Activated CD4-positive, CD25-positive, alpha-beta regulatory T cell treated with anti-CD3 and anti-CD28 coated beads, Interleukin-2, amount 50 U/mL, for 72 hours (primary cell): ENCODE data around the gene RABGGTA.
"Not testable (repeated sequence)": the region's sequence is repeated elsewhere in the genome, so short reads cannot be mapped to it uniquely, and the experiment has no call there.

Experiments used
- DNase-seq: peaks from one replicate; pipeline ENCODE4 v3.0.0; 2021

RABGGTA gene

DNA sequence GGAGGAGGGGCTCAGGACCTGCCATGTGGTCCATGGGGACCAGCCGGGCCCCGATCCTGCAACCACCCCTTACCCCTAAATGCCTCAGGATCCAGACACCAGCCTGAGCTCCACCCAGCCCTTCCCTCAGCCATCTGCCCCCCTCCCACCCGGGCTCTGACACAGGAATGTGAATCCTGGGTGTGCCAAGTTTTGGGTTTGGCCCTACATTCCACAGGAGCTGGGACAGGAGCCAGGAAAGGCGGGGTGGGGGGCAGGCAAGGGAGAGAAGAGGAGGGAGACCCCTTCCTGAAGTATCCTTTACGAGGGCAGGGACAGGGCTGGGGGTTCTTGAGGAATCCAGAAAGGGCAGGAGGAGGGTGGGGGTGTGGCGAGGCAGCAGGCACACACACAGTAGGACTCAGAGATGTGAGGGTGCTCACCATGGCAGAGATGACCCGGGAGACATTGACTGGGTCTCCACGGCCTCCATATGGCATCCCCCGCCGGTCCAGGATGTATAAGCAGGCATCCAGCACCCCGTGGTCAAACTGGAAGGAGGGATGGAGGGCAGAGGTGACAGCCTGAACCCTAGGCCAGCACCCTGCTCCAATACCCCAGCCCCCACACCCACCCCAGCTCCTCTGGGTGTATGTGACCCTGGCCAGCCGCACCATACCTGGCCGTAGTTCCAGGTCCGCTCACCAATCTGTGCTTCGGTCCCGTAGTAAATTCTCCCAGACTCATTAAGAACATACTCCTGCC is 11.9 kb downstream of the RABGGTA start:
- DNase-seq, result no peak

DNA sequence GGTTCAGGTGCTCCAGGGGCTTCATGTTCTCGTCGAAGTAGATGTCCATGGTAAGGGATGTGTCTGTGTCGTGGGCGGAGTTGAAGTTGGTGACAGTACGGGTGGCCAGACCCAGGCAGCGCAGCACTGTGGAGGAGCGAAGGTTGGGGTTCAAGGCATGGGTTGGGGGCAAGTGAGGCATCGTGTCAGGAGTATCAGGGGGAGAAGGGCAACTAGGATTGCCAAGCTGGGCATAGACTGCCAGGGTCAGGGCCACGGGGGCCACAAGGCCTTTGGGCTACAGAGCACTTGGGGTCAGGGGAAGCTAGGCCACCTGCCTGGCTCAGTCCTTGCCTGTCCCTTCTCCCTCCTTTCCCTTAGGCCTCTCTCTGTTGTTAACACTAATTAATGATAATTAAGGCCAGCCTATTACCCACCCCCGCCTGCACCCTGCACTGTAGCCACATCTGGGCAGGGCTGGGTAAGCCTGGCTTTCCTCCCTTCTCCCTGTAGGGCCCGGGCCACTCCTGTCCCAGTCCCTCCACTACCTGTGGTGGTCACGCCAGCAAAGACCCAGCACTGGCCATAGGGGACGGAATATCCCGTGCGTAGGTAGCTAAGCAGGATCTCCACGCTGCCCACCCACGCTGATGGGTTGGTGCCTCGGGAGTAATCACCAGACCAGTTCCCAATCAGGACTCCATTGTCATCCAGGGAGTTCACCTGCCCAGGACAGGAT is 12.7 kb downstream of the RABGGTA start:
- no peak for DNase-seq

DNA sequence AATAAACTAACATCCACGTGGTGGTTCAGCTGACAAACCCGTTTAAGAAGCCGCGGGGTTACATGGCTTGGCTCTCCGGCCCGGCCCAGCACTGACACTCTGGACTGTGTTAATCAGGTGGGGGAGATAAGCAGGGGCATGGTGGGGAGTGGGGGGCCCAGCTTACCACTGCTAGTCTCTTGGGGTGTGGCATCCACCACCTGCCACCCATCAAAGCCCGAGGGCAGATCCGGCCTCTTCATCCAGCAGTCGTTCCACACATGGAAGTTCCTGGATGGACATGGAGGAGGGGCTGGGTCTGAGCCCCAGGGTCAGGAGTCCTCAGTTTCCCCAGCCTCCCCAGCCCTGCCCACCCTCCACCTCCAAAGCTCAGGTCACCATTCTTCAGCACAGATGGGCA is 13.3 kb downstream of the RABGGTA start:
- DNase-seq, result no peak

DNA sequence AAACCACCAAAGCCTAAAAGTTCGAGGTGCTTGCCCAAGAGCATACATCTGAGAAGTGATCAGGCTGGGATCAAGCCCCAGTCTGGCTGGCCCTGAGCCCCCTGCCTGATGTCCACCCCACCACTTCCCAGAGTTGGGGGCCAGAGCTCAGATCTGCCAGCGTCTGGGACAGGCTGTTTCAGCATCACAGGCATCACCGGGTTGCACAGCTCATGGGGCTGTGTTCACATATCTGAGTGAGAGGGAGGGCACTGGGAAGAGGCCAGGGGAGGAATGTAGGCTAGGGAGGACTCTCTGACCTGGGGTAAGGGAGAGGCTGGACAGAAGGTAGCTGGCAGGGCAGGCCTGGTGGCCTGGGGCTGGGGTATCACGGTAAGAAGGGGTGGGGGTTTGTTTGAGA is 14.4 kb downstream of the RABGGTA start:
- DNase-seq, result no peak

DNA sequence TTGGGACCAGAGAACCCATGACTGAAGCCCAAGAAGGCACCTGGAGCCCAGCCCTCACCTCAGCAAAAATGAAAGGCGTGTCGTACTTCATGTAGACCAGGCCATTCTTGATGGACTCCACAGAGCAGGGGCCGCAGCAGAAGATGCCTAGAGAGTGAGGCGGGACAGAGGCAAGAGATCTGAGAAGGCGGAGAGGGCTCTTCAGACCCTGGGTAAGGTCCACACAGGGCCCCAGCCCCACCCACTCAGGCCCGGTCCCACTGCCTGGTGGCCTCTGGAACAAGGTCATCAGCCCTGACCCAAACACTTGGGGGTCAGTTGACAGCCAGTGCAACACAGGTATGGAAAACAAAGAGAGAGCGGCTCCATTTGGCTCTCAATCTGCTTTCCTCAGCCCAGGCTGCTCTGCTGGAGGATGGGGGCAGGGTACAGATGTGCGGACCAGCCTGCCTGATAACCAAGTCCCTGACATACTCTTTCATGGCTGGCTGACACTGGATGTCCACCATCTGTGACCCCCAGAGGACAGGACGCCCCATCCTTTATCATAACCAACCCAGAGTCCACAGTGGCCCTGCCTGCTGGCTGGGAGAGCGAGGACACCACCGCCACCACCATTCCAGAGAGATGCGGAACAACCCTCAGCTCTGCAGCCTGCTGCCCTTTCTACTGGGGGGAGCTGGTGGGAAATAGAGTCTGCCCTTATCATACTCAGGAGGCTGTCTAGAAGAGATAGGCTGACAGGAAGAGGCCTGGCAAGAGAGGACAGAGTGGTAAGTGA is 15.3 kb downstream of the RABGGTA start:
- no peak for DNase-seq

DNA sequence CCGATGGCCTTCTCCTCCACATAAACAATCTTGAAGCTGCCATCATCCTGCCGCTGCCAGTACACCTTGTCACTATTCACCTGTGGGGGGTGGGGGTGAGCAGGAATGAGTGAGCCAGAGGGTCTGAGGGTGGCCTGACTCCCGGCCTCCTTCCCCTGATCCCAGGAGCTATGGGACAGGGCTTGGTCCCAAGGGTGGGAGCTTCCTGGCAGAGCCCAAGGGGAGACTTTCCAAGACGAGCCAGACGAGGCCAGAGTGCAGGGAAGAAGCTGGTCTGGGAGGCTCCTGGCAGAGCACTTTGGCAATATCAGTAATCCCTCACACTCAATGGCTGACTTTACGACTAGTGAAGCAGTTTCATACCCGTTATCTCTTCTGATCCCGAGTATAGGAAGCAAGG is 16.0 kb downstream of the RABGGTA start:
- DNase-seq, result no peak

DNA sequence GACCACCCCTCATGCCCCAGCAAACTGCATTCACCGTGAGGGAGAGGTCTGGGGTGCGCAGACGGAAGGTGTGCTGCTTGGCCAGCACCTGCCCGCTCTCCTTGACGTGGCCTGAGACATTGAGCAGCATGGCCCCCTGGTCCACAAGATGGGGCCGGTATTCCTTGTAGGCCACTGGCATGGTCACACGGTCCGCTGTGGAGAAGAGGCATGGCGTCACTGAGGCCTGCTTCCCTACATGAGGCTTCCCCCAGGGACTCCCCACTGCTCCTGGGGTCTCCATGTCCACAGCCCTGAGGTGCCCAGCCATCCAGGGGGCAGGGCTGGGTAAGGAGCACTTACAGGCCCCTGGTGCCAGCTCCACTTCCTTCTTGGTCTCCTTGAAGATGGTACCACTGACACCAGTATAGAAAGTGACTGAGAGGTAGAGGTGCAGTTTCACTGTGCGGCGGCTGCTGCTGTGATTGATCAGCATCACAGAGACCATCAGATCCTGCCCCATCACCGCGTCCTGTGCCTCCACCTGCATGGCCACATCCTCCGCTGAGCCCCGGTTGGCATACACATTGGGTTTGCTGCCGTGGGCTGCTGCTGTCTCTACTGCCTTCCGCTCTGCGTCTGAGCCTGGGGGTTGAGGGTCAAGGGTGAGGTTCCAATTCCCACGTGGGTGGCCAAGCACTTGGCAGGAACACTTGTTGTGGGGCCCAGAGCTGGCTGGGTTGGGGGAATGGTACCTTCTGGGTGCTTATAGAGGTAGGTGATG is 16.6 kb downstream of the RABGGTA start:
- no peak for DNase-seq

DNA sequence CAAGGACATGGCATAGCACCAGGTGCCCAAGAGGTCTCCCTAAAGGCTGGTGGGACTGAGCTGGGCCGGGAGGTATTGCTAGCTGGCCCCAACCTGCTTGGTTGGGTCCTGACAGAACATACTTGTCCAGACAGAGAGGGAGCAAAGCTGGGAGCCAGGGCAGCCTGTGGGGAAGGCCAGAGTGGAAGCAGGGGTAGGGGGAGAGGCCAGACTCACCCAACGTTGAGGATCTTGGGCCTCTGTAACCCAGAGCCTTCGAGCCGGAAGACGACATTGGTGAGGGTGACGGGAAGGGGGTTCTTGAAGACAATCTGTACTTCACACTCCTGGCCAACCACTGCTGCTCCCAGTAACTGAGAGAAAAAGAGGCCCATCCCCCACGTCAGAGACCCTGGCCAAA is 17.5 kb downstream of the RABGGTA start:
- DNase-seq, result no peak

DNA sequence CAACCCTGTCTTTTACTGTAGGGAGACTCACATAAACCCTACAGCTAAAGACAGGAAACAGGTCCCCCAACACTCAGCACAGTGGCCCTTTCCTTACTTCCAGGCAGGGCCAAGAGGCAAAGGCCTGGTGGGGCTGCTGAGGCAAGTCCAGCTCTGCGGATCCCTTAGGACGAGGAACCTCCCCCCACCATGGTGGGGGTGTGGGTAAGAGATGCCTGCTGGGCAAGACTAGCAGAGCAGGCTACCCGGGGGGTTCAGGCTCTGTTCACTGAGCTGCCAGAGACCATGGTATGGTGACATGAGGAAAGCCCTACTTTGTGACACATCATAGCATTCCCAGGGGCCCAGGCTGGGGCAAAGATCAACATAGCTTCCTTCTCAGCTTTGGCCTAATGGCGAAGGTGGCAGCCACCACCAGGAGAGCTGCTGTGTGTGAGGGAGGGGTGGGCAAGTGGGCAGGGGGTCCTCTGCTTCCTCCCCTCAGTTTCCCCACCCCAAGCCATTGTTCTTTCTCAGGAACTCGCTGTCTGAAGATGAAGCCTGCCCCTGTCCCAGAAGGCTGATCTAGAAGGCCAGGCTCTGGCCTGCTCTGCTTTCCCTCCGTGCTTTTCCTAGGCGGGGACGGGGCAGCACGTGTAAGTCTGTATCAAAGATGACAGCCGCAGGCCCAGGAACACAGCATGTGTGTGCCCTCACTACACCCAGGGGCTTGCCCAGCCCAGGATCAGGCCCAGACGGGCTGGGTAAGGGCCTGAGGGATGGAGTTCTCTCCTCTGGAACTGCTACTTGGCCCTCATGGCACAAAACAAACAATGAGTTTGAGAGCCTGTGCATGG is 18.9 kb downstream of the RABGGTA start:
- DNase-seq, result no peak

DNA sequence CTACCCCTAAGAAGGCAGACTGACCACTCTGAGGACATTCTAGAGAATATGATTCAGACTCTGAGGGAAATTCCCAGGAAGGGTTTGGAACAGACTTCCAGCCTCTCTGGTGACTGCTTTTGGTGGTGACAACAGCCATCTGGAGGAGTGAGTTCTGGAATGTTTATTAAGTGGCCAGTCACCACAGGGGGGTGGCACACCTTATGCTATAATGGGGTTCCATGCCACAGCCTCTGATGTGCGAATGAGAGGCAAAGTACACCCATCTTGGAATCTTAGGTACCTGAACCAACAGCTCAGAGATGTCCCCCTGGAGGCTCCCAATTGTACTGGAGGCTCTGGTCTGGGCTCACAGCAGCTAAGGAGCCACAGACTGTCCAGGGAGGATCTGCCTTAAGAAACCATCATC is 19.5 kb downstream of the RABGGTA start:
- no peak for DNase-seq

DNA sequence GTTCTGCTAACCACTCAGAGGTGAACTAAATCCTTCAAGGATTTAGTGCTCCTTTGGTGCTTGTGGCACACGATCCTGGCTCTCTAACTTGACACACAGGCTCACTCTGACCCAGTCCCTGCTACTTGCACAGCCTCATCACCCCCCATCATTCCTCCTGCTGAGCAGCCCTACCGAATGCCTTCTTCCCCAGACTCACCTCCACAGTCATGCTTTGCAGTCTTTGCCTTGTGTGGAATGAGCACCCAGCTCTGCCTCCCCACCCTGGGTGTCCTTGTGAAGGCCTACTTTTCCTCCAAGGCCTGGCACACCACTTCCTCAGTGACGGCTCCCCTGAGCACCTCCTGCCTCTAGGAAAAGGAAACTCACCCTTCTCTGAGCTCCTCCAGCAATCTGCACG is 21.0 kb downstream of the RABGGTA start:
- DNase-seq, result no peak

DNA sequence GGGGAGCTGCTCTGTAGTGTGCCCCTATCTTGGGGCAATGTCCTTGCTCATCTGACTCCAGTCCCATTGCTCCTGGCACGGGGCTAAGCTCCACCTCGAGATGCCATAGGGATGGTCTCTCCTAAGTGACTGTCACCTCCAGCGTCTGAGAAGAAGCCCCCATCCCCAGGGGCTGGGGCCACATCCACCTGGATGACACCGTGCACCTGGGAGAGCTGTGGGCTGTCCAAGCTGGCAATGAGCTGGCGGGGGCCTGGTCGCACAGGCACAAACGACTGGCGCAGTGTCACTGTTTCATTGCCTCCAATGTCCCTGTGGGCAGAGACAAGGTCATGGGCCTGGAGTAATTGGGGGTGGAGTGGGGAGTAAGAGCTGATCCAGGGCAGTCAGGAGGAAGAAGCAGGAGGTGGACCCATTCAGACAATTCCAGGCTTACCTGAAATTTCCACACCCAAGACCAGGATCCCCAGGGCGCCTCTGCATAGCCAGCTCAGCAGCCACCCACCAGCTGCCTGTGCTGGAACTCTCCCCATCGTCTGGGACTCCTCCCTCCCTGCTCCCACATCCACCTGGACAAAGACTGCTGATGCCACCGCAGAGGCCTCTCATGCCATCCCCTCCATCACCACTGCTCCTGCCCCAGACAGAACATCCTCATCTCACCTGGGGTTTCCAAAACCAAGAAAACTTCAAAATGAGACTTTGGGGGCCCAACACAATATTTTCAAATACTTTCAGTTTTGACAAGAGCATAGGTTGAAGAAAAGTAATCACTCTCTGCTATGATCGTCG is 22.0 kb downstream of the RABGGTA start:
- peak; percentile 20 for DNase-seq

DNA sequence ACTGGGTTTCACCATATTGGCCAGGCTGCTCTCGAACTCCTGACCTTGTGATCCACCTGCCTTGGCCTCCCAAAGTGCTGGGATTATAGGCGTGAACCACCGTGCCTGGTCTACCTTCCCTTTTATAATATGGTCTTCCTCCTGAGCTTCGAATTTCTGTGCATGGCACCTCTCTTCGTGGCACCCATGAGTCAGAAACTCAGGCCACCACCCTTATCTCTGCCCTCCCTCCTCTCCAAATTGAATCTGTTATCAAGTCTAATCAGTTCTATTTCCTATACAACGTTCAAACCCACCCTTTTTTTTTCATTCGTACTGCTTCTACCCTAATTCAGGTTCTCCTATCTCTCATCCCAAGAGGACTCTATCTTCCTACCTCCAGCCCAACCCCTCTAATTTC is 24.0 kb downstream of the RABGGTA start:
- no peak for DNase-seq

DNA sequence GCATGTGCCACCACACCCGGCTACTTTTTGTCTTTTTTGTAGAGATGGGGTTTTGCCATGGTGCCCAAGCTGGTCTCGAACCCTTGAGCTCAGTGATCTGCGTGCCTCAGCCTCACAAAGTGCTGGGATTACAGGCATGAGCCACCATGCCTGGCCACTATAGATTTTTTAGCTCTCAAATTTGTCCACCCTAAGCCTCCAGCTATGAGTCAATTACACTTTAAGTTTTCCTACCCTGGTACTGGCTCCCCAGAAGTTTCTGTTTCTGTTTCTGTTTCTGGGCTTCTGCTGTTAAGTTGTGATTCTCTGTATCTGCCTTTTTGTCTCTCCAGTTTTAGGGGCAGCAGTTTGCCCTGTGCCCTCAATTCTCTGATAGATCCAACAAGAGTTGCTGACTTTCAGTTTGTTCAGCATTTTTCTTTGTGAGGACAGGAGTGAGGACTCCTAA is 24.6 kb downstream of the RABGGTA start:
- DNase-seq, result no peak

DNA sequence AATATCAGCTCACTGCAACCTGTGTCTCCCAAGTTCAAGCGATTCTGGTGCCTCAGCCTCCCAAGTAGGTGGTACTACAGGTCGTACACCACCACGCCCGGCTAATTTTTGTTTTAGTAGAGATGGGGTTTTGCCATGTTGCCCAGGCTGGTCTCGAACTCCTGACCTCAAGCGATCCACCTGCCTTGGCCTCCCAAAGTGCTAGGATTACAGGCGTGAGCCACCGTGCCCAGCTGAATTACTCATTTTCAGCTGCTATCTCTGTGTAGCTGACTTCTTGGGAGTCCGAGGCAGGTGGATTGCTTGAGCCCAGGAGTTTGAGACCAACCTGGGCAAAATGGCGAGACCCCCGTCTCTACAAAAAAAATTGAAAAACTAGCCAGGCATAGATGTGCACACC is 26.0 kb downstream of the RABGGTA start:
- not testable (repeated sequence) for DNase-seq

DNA sequence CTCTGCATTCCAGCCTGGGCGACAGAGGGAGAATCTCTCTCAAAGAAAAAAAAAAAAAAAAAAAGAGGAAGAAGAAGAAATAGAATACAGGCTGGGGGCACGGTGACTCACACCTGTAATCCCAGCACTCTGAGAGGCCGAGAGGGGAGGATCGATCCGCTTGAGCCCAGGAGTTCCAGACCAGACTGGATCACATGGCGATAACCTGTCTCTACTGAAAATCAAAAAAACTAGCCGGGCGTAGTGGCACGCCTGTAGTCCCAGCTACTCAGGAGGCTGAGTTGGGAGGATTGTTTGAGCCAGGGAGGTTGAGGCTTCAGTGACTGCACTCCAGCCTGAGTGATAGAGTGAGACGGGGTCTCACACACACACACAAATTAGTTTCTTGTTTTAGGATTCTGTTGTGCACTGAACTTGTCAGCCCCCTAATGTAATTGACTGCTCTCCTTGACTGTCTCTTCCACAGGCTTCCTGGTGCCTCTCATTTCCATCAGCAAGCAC is 28.0 kb downstream of the RABGGTA start:
- DNase-seq, result no peak

DNA sequence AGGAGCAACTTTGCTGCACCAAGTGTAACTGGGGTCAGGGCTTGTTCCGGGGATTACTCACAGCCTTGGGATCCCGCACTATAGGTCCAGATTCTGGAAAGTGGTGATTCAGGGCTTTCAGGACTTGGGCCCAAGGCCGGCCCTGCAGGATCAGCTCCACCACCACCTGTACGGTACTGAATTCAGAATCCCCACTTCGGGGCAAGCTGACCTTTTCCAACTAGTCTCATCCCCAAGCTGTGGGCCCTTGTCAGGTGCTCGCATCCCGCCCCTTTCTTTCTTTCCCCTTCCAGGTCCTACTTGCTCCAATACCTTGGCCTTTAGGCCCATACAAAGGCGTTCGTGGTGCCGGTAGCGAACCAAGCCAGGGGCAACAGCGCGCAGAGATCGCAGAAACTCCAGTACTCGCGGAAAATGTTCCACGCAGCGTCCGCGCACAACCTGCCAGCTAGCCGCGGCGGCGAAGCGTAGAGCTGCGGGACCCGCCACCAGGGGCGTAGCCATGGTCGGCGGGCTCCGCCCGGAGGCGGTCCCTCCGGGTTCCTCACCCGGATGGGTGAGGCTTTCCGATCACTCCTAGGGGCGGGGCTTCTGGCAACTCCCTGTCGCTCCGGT is 29.5 kb downstream of the RABGGTA start:
- peak; percentile 94 for DNase-seq

DNA sequence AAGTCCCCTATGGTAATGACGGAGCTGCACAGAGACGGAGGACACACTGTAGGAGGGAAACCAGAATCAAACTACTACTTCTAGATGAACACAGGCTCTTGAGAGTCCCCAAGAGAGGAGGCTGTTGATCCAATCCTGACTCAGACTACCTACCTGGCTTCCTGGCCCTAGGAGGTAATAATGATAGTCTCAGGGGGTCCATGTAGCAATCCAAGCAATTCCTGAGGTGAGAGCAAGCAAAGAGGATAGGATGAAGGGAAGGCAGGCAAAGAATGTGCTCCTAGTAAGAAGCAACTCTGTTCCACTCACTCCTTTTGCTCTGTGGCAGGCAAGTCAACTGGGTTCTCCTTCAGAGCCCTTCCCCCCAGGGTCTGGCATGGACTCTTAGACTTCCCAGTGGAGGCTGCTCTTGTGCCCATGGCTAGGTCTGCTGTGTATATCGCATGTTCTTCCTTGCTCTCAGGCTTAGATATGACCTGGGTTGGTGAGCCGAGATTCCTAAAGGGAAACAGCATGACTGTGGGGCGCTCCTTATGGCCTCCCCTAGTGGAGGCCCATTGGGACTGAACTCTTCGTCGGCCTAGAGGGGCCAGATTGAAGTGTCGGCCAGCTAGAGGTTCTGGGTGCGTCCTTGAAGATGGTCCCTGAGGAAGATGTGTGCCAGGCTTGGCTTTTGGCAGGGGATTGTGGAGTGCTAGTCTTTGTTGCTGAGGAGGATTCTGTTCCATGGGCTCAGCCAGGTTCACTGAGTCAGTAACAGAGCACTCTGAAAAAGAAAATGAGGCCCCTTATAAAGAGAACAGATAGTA is 31.1 kb downstream of the RABGGTA start:
- DNase-seq, result no peak

DNA sequence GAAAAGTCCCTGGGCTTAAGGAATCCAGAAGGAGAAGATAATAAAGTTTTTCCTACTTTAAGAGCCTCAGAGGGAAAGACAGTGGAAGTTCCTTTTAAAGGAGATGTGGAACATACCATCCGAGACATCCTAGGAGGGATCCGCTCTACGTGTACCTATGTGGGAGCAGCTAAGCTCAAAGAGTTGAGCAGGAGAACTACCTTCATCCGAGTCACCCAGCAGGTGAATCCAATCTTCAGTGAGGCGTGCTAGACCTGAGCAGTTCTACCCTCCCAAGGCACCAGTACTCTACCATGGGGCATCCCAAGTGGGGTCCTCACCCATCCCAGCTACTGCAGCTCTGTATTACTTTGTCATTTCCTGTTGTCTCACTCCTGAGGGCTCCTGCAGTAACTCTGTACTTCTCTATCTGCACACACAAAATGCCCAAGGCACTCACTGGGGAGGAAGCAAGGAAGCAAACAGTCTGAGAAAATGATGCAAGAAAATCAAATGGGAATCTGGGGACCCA is 32.8 kb downstream of the RABGGTA start:
- no peak for DNase-seq
